ENCODE results near the gene SF3A1. TPM values are rescaled to one million over a fixed set of nuclear protein-coding genes. Genes with fewer than 3 reads are reported as not detected.
"Not testable (repeated sequence)": the region's sequence is repeated elsewhere in the genome, so short reads cannot be mapped to it uniquely, and the experiment has no call there.

The SF3A1 gene, protein sequence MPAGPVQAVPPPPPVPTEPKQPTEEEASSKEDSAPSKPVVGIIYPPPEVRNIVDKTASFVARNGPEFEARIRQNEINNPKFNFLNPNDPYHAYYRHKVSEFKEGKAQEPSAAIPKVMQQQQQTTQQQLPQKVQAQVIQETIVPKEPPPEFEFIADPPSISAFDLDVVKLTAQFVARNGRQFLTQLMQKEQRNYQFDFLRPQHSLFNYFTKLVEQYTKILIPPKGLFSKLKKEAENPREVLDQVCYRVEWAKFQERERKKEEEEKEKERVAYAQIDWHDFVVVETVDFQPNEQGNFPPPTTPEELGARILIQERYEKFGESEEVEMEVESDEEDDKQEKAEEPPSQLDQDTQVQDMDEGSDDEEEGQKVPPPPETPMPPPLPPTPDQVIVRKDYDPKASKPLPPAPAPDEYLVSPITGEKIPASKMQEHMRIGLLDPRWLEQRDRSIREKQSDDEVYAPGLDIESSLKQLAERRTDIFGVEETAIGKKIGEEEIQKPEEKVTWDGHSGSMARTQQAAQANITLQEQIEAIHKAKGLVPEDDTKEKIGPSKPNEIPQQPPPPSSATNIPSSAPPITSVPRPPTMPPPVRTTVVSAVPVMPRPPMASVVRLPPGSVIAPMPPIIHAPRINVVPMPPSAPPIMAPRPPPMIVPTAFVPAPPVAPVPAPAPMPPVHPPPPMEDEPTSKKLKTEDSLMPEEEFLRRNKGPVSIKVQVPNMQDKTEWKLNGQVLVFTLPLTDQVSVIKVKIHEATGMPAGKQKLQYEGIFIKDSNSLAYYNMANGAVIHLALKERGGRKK
- 31.4 TPM for total RNA-seq

DNA sequence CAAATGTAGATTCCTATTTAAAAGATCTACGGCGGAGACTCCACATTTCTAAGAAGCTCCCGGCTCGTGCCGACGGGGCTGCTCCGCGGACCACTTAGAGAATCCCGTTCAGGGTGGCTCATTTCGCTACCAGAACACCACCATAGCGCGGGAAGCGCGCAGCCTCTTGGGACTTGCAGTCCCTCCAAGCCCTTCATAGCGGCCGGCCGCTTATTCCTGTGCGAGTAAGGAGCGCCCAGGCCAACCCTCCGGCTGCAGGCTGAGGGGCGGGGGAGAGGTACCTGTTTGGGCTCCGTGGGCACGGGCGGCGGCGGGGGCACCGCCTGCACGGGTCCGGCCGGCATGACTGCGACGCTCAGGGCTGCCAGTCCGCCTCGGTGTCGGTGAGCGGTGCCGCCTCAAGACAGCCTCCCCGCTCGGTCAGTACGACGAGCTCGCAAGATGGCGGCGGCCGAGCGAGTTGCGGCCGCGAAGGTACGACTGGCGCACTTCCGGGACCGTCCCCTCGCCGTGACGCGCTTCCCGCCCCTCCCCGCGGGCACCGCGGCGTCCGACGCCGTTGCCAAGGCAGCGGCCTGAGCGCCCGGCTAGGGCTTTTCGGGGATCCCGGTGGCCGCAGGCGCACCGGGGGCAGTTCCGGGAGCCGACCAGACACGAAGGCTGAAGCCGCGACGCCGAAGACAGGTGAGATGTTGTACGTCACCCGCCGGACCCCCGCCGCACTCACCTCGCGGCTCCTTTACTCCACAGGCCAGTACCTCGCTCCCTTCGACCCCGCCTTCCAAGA, at the start of gene SF3A1, which contains the start of gene CCDC157:
TSS of gene SF3A1 (minus strand) at position 446 of the 787 bp plus-strand sequence. CDS start at position 344, 102 bp downstream.
TSS of gene CCDC157 (plus strand) at position 559 of the 787 bp plus-strand sequence. CDS start 8,994 bp downstream, outside the sequence.
- peak; percentile 96 for DNase-seq

DNA sequence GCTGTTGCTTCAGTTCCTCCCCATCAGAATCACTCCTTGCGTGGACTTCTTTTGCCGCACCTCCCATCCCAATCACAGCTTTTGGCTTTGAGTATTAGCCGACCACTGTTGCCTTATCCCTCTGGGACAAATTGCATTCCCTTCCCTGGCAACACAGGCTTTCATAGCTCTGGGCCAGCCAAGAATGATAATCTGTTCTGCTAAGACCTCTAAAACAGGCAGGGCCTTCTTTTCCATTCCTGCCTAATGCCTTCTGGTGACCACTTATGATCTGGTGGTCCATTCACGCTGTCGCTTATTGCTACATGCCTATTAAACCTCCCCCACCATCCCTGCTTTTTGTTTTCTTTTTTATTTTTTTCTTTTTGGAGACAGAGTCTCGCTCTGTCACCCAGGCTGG, 49.7 kb upstream of the SF3A1 start:
- DNase-seq, result no peak

- DNase-seq, result no peak
These were observed 49.0 kb upstream of the SF3A1 start for GRCh38 chr22:30405731-30406130.

GRCh38 chr22:30404307-30404706, 47.6 kb upstream of the SF3A1 start:
- DNase-seq, result no peak

DNA sequence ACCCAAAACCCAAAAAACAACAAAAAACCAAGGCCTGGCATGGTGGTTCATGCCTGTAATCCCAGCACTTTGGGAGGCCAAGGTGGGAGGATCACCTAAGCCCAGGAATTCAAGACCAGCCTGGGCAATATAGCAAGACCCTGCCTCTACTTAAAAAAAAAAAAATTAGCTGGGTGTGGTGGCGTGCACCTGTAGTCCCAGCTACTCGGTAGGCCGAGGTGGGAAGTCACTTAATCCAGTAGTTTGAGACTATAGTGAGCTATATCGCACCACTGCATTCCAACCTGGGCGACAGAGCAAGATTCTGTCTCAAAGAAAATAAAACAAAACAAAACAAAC, 46.0 kb upstream of the SF3A1 start:
- DNase-seq, result not testable (repeated sequence)

GRCh38 chr22:30402028-30402765, 45.5 kb upstream of the SF3A1 start:
- peak; percentile 16 for DNase-seq

DNA sequence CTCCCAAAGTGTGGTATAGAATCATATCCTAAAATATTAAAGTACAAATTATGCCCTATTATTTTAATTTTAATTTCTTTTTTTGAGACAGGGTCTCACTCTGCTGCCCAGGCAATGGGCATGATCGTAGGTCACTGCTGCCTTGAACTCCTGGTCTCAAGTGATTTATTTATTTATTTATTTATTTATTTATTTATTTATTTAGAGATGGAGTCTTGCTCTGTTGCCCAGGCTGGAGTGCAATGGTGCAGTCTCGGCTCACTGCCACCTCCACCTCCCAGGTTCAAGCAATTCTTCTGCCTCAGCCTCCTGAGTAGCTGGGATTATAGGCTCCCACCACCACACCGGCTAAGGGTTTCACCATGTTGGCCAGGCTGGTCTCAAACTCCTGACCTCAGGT, 44.3 kb upstream of the SF3A1 start:
- not testable (repeated sequence) for DNase-seq

DNA sequence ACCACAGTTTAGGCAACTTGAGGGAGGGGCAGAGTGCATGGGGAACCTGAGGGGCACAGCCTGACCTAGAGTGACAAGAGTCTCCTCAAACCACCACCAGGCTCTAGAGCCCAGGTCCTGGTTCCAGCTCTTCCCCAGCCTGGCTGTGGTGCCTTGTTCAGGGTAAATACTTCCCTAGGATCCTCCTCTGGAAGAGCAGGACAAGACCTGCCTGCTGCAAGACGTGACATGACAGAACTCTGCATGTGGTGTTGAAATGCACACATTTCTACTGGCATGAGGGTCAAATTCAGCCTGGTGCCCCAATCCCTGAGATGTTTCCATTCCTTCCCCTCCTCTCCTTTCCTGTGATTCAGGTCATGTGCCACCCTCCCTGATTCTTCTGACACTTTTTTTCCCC, 43.5 kb upstream of the SF3A1 start:
- no peak for DNase-seq

DNA sequence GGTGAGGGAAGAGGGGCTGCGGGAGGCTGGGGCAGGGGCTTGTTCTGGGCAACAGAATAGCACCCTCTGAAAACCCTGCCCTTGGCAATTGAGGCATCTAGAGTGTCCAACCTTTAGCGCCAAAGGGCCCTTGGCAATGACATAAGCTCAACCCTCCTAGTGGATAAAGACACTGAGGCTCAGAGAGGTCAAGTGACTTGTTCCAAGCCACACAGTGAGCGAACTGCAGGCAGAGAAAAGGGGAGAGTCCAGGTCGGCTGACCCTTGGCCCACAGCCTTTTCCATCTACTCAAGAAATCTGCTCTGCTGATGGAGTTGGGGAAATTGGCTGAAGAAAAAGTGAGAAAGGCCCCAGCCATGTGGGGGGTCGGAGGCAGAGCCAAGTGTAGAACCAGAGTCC, 43.0 kb upstream of the SF3A1 start:
- DNase-seq, result no peak

DNA sequence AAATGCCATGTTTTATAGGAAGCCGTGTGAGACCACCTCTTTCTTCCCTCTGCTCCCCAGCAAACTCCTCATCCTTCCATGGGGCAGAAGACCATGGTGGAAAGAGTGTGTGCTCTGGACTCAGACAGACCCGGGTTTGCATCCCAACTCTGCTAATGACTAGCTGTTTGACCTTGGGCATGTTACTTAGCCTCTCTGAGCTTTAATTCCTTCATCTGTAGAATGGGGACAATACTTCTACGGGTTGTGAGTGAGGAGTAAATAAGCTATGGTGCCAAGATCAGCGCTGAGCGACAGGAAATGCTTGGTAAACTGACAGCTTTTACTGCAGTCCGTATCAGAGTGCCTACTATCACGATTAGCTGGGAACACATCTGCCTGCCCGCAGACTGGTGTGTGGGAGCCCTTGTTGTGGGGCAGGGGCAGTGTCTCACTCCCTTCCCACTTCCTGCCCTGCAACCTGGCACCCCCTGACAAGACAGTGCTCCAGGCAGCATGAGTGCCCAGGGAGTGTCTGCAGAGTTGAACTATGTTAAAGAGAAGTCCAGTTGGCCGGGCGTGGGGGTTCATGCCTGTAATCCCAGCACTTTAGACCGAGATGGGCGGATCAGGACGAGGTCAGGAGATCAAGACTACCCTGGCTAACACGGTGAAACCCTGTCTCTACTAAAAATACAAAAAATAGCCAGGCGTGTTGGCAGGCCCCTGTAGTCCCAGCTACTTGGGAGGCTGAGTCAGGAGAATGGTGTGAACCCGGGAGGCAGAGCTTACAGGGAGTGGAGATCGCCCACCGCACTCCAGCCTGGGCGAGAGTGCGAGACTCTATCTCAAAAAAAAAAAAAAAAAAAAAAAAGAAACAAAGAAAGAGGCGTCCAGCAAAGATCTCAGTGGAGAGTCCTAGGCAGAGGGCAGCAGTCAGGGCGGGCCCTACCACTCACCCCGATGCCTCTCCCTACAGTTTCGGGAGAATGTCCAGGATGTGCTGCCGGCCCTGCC, 42.3 kb upstream of the SF3A1 start:
- DNase-seq, result no peak

- DNase-seq, result no peak
These were observed 41.3 kb upstream of the SF3A1 start for GRCh38 chr22:30397656-30398635.

GRCh38 chr22:30396871-30397655, 40.4 kb upstream of the SF3A1 start, which contains the start of gene SEC14L2:
Gene SEC14L2, plus strand, starts transcription at chr22:30397018. Its CDS starts 99 bp downstream, at chr22:30397117.
- DNase-seq, result peak; percentile 66

DNA sequence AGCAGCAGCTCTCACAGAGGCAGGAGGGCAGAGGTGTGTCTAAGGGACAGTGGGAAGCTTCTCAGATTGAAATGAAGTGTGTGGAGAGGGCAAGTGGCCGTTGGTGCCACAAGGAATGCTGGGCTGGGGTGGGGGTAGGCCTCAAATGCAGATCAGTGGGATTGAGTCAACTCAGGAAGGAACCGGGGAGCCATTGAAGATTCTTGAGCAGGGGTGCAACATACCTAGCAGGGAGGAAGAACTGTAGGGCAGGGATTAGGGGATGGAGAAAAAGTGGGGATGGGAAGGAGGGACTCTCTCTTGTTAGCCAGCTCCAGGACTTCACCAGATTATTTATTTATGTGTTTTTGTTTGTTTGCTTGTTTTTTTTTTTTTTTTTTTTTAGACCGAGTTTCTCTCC, 37.2 kb upstream of the SF3A1 start:
- no peak for DNase-seq

DNA sequence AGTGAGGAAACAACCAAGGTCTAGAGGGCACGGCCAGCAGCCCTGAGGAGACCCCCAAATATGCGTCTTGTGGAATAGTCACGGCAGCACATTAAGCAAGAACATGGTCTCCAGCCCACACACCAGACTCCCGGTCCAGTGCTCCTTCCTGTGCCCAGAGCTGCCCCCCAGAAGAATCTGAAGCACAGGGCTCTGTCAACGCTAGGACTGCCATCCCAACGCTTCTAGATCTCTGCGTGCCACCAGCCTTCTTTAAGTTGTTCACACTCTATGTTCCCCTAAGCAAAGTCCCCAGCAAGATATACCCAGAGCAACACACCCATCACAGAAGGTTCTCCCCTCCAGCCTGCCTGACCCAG, 36.6 kb upstream of the SF3A1 start:
- DNase-seq, result no peak

- peak; percentile 12 for DNase-seq
These were observed 36.1 kb upstream of the SF3A1 start for GRCh38 chr22:30392661-30393321.

DNA sequence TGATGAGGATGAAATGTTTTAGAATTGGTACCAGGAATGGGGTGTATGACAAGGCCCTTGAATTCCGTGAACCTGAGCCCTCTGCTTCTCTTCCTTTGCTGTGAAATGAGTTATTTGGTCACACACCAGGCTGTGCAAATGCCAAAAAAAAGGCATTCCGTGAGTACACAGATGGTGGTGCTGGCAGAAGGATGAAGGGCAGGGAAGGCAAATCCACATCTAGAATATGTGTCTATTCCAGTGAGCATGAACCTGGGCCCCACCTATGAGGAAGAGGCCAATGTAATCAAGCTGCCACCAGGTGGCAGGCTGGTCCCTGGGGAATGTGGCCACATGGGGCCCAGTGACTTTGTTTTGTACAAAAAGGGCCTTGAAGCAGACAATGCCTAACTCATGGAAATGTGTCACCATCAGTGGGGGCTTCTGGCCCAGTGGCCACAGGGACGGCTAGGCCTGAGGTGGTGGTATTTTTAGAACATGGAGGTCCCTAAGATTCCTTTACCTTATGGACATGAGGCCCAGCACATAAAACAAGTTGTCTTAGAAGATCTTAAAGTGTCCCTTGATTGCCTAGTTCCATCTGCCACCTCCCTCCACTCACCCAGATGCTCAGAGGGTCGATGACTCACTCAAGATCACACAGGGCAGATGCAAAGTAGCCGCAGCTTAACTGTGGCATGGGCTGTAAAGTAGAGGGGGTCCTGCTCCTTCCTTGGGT, 34.4 kb upstream of the SF3A1 start:
- peak; percentile 42 for DNase-seq

Data from tongue (tissue), 2 donors.